GM21576 (cell line): ENCODE results near the gene IMPDH1.

Source experiments
- ATAC-seq: cut with Tn5 transposase; IDR thresholded peaks from one replicate; pipeline ENCODE4 v1.9.1; 2021; ENCODE audit warnings: mild to moderate bottlenecking, moderate library complexity; ENCODE audit not compliant: unreplicated experiment

IMPDH1 gene

GRCh38 chr7:128388145-128388485, 21.7 kb downstream of the IMPDH1 start:
- ATAC-seq: no peak

GRCh38 chr7:128387216-128388144, 22.3 kb downstream of the IMPDH1 start:
- ATAC-seq: peak; percentile 70

GRCh38 chr7:128385988-128386925, 23.5 kb downstream of the IMPDH1 start:
- ATAC-seq: no peak

GRCh38 chr7:128384726-128385125, 25.1 kb downstream of the IMPDH1 start:
- ATAC-seq: no peak

GRCh38 chr7:128383776-128384175, 26.0 kb downstream of the IMPDH1 start:
- ATAC-seq: no peak

- no peak for ATAC-seq
These were observed 28.5 kb downstream of the IMPDH1 start for GRCh38 chr7:128381161-128381821.

GRCh38 chr7:128380483-128381106, 29.2 kb downstream of the IMPDH1 start:
- no peak for ATAC-seq

- no peak for ATAC-seq
These were observed 29.8 kb downstream of the IMPDH1 start for GRCh38 chr7:128379900-128380479.

GRCh38 chr7:128378637-128379036, 31.1 kb downstream of the IMPDH1 start:
- ATAC-seq: no peak

GRCh38 chr7:128376077-128376476, 33.7 kb downstream of the IMPDH1 start:
- ATAC-seq: no peak

GRCh38 chr7:128374041-128374440, 35.7 kb downstream of the IMPDH1 start:
- ATAC-seq: no peak

GRCh38 chr7:128373606-128374005, 36.2 kb downstream of the IMPDH1 start:
- ATAC-seq: no peak

GRCh38 chr7:128370491-128370890, 39.3 kb downstream of the IMPDH1 start:
- ATAC-seq: no peak

GRCh38 chr7:128366986-128367385, 42.8 kb downstream of the IMPDH1 start:
- ATAC-seq: no peak

GRCh38 chr7:128366300-128366699, 43.5 kb downstream of the IMPDH1 start:
- no peak for ATAC-seq

- no peak for ATAC-seq
These were observed 44.4 kb downstream of the IMPDH1 start for GRCh38 chr7:128365432-128365831.

GRCh38 chr7:128364166-128364870, 45.5 kb downstream of the IMPDH1 start:
- no peak for ATAC-seq

- no peak for ATAC-seq
These were observed 46.5 kb downstream of the IMPDH1 start for GRCh38 chr7:128363261-128363721.

- ATAC-seq: no peak
These were observed 47.1 kb downstream of the IMPDH1 start for GRCh38 chr7:128362670-128363069.
